ENCODE data around the gene MOK. TPM values are rescaled to one million over a fixed set of nuclear protein-coding genes. Genes with fewer than 3 reads are reported as not detected.

MOK gene
- total RNA-seq, 2 donors from 2014 or later, result 4.8 to 6.9 TPM

DNA sequence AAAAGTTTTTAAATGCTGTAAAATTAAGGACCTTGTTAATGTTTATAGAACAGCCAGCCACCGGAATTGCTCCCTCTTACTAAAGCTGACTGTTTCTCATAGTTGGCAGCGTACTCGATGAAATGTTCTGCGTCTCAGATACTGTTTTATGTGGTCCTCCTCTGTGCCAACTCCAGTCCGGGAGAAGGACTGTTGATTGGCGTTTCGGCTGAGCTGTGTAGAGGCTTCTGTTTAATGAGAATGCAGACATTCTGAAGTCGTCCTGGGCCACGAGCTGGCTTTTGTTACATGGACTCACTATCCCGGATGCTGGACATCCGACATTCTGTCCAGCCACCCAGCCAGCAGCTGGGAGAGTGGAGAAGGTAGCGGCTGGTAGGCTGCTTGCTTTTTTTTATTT is 89.9 kb downstream of the MOK start:
- Histone ChIP-seq H3K9me3 (no peaks in the 10 kb centered on the region), H3K4me3 (no peak overlapping the region), H3K27ac (no peak overlapping the region), H3K4me1 (no peaks in the 10 kb centered on the region), H3K9ac (ENCODE audit: low read depth in 2 of 2, low read length in 2 of 2) (no peak overlapping the region), H3K36me3 (no peaks in the 10 kb centered on the region), H3K27me3 (no peaks in the 10 kb centered on the region)
- DNase-seq, result no peak
- intact Hi-C loops (cut with DNase I), result no loop called here
- no peak for TF ChIP-seq CTCF (IDR thresholded peaks at IDR 0.05)

GRCh38 chr14:102213984-102214658 is 90.8 kb downstream of the MOK start:
- Histone ChIP-seq H3K9me3 (no peaks in the 10 kb centered on the region), H3K27ac (no peak overlapping the region), H3K4me1 (no peaks in the 10 kb centered on the region), H3K9ac (ENCODE audit: low read depth in 2 of 2, low read length in 2 of 2) (no peak overlapping the region), H3K27me3 (no peaks in the 10 kb centered on the region), H3K4me3 (no peak overlapping the region), H3K36me3 (no peaks in the 10 kb centered on the region)
- DNase-seq, result no peak
- intact Hi-C loops (cut with DNase I), result no loop called here
- TF ChIP-seq CTCF (IDR thresholded peaks at IDR 0.05), result no peak

GRCh38 chr14:102213470-102213869 is 91.5 kb downstream of the MOK start:
- Histone ChIP-seq H3K9me3 (no peaks in the 10 kb centered on the region), H3K4me3 (no peak overlapping the region), H3K36me3 (no peaks in the 10 kb centered on the region), H3K27me3 (no peaks in the 10 kb centered on the region), H3K9ac (ENCODE audit: low read depth in 2 of 2, low read length in 2 of 2) (no peak overlapping the region), H3K27ac (no peak overlapping the region), H3K4me1 (no peaks in the 10 kb centered on the region)
- no peak for DNase-seq
- TF ChIP-seq CTCF (IDR thresholded peaks at IDR 0.05), result no peak
- intact Hi-C loops (cut with DNase I), result no loop called here

- no peak for TF ChIP-seq CTCF (IDR thresholded peaks at IDR 0.05)
- no peak overlapping the region for H3K9ac ChIP-seq (ENCODE audit: low read depth in 2 of 2, low read length in 2 of 2)
- H3K9me3 ChIP-seq, result no peaks in the 10 kb centered on the region
- H3K4me1 ChIP-seq, result no peaks in the 10 kb centered on the region
- intact Hi-C loops (cut with DNase I), result no loop called here
- DNase-seq, result no peak
- no peak overlapping the region for H3K4me3 ChIP-seq
- H3K27ac ChIP-seq, result no peak overlapping the region
- no peaks in the 10 kb centered on the region for H3K36me3 ChIP-seq
- H3K27me3 ChIP-seq, result no peaks in the 10 kb centered on the region
Observed at GRCh38 chr14:102212845-102213244, 92.1 kb downstream of the MOK start.

DNA sequence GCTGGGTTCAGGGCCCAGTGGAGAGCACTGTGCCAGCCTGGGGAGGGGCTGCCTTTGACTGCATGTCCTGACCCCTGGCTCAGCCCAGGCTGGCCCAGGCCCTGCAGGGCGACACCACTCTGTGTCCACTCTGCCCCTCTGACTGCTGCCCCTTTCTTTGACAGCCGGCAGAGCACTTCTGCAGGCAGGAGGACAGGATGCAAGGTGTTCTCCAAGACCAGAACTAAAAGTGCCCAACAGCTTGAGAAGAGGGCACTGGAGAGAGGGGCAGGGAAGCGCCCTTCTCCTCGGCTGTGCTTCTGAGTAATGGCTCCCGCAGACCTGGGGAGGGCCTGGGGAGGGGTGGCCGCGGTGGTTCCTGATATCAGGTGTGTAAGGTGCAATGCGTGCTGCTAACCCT is 92.6 kb downstream of the MOK start:
- H3K36me3 ChIP-seq, result no peaks in the 10 kb centered on the region

More for the DNA sequence above, 92.6 kb downstream of the MOK start:
- H3K27ac ChIP-seq, result no peak overlapping the region
- no peaks in the 10 kb centered on the region for H3K27me3 ChIP-seq
- H3K9me3 ChIP-seq, result no peaks in the 10 kb centered on the region
- H3K4me1 ChIP-seq, result no peaks in the 10 kb centered on the region
- no peak for TF ChIP-seq CTCF (IDR thresholded peaks at IDR 0.05)
- no peak overlapping the region for H3K4me3 ChIP-seq
- no peak overlapping the region for H3K9ac ChIP-seq (ENCODE audit: low read depth in 2 of 2, low read length in 2 of 2)
- no peak for DNase-seq
- intact Hi-C loops (cut with DNase I), result no loop called here
